ENCODE results near the gene GBA3.

The GBA3 gene

DNA sequence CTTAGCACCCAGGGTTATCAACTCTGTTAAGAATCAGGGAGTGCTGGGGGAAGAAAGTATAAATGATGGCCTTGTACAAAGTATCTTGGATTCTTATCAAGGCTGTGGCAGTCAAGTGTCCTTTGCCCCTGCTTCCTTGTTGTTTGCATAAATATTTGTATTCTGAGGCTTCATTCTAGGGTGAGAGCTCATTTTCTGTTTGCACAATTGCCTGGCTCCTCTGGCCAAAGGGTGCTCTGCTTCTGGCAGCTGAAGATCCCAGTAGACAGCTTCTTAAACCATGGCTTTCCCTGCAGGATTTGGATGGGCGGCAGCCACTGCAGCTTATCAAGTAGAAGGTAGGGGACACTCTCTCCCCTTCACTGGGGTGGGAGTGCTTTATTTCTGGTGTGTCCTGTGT, at the start of gene GBA3:
Gene GBA3, plus strand, starts transcription at position 202 of the 400 bp plus-strand sequence.
- TF ChIP-seq TOX (CRISPR knock-in tag; IDR thresholded peaks at IDR 0.05; ENCODE audit: borderline replicate concordance) (no peak), ESRRG (CRISPR knock-in tag; IDR thresholded peaks at IDR 0.05) (no peak), ZFP30 (CRISPR knock-in tag; IDR thresholded peaks at IDR 0.05) (no peak), SNAI2 (CRISPR knock-in tag; IDR thresholded peaks at IDR 0.05) (no peak), ZNF70 (CRISPR knock-in tag; IDR thresholded peaks at IDR 0.05) (no peak), CSDC2 (CRISPR knock-in tag; IDR thresholded peaks at IDR 0.05) (no peak), ISL1 (CRISPR knock-in tag; IDR thresholded peaks at IDR 0.05) (no peak), PPARA (CRISPR knock-in tag; IDR thresholded peaks at IDR 0.05; ENCODE audit: borderline replicate concordance) (no peak), ZC3H10 (CRISPR knock-in tag; IDR thresholded peaks at IDR 0.05) (no peak), BACH2 (CRISPR knock-in tag; IDR thresholded peaks at IDR 0.05; ENCODE audit: borderline replicate concordance) (no peak), RARB (CRISPR knock-in tag; IDR thresholded peaks at IDR 0.05) (no peak), ARNTL (CRISPR knock-in tag; IDR thresholded peaks at IDR 0.05; ENCODE audit: borderline replicate concordance, low read depth) (no peak), ZNF8 (CRISPR knock-in tag; IDR thresholded peaks at IDR 0.05) (no peak)
- TF ChIP-seq, protein P1, sequence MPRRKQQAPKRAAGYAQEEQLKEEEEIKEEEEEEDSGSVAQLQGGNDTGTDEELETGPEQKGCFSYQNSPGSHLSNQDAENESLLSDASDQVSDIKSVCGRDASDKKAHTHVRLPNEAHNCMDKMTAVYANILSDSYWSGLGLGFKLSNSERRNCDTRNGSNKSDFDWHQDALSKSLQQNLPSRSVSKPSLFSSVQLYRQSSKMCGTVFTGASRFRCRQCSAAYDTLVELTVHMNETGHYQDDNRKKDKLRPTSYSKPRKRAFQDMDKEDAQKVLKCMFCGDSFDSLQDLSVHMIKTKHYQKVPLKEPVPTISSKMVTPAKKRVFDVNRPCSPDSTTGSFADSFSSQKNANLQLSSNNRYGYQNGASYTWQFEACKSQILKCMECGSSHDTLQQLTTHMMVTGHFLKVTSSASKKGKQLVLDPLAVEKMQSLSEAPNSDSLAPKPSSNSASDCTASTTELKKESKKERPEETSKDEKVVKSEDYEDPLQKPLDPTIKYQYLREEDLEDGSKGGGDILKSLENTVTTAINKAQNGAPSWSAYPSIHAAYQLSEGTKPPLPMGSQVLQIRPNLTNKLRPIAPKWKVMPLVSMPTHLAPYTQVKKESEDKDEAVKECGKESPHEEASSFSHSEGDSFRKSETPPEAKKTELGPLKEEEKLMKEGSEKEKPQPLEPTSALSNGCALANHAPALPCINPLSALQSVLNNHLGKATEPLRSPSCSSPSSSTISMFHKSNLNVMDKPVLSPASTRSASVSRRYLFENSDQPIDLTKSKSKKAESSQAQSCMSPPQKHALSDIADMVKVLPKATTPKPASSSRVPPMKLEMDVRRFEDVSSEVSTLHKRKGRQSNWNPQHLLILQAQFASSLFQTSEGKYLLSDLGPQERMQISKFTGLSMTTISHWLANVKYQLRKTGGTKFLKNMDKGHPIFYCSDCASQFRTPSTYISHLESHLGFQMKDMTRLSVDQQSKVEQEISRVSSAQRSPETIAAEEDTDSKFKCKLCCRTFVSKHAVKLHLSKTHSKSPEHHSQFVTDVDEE (CRISPR knock-in tag; IDR thresholded peaks at IDR 0.05) = no peak
- TF ChIP-seq, protein P2, sequence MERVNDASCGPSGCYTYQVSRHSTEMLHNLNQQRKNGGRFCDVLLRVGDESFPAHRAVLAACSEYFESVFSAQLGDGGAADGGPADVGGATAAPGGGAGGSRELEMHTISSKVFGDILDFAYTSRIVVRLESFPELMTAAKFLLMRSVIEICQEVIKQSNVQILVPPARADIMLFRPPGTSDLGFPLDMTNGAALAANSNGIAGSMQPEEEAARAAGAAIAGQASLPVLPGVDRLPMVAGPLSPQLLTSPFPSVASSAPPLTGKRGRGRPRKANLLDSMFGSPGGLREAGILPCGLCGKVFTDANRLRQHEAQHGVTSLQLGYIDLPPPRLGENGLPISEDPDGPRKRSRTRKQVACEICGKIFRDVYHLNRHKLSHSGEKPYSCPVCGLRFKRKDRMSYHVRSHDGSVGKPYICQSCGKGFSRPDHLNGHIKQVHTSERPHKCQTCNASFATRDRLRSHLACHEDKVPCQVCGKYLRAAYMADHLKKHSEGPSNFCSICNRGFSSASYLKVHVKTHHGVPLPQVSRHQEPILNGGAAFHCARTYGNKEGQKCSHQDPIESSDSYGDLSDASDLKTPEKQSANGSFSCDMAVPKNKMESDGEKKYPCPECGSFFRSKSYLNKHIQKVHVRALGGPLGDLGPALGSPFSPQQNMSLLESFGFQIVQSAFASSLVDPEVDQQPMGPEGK (CRISPR knock-in tag; IDR thresholded peaks at IDR 0.05; ENCODE audit: borderline replicate concordance) = no peak
- TF ChIP-seq, protein P3, sequence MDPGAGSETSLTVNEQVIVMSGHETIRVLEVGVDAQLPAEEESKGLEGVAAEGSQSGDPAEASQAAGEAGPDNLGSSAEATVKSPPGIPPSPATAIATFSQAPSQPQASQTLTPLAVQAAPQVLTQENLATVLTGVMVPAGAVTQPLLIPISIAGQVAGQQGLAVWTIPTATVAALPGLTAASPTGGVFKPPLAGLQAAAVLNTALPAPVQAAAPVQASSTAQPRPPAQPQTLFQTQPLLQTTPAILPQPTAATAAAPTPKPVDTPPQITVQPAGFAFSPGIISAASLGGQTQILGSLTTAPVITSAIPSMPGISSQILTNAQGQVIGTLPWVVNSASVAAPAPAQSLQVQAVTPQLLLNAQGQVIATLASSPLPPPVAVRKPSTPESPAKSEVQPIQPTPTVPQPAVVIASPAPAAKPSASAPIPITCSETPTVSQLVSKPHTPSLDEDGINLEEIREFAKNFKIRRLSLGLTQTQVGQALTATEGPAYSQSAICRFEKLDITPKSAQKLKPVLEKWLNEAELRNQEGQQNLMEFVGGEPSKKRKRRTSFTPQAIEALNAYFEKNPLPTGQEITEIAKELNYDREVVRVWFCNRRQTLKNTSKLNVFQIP (CRISPR knock-in tag; IDR thresholded peaks at IDR 0.05; ENCODE audit: borderline replicate concordance, low read depth) = no peak
- ATAC-seq = no peak

DNA sequence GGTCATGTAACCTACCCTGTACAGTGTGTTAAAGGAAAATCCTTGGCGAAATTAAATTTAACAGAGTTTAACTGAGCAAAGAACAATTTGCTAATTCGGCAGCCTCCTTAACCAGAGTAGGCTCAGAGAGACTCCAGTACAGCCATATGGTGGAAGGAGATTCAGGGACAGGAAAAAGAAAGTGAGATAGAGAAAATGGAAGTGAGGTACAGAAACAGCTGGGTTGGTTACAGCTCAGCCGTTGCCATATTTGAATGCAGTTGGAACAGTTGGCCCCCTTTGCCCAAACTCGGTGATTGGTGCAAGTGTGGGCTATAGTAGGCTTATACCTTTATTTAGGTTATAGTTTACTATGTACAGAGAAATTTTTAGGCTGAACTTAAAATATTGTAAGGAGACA, 48.8 kb upstream of the GBA3 start:
- no peak for ATAC-seq
- TF ChIP-seq GLIS3 (CRISPR knock-in tag; IDR thresholded peaks at IDR 0.05) = no peak
- no peak for TF ChIP-seq PPARA (CRISPR knock-in tag; IDR thresholded peaks at IDR 0.05; ENCODE audit: borderline replicate concordance)
- no peak for TF ChIP-seq ESRRG (CRISPR knock-in tag; IDR thresholded peaks at IDR 0.05)
- TF ChIP-seq, protein P3 (CRISPR knock-in tag; IDR thresholded peaks at IDR 0.05; ENCODE audit: borderline replicate concordance, low read depth) = no peak
- TF ChIP-seq ZFP3 (CRISPR knock-in tag; IDR thresholded peaks at IDR 0.05) = no peak
- TF ChIP-seq TOX (CRISPR knock-in tag; IDR thresholded peaks at IDR 0.05; ENCODE audit: borderline replicate concordance) = no peak
- TF ChIP-seq SNAI2 (CRISPR knock-in tag; IDR thresholded peaks at IDR 0.05) = no peak
- TF ChIP-seq RARB (CRISPR knock-in tag; IDR thresholded peaks at IDR 0.05) = no peak
- no peak for TF ChIP-seq ZNF8 (CRISPR knock-in tag; IDR thresholded peaks at IDR 0.05)
- TF ChIP-seq ZNF565 (CRISPR knock-in tag; conservative IDR thresholded peaks at IDR 0.05; ENCODE audit: low read depth) = no peak
- TF ChIP-seq ZC3H10 (CRISPR knock-in tag; IDR thresholded peaks at IDR 0.05) = no peak
- no peak for TF ChIP-seq ZNF70 (CRISPR knock-in tag; IDR thresholded peaks at IDR 0.05)

DNA sequence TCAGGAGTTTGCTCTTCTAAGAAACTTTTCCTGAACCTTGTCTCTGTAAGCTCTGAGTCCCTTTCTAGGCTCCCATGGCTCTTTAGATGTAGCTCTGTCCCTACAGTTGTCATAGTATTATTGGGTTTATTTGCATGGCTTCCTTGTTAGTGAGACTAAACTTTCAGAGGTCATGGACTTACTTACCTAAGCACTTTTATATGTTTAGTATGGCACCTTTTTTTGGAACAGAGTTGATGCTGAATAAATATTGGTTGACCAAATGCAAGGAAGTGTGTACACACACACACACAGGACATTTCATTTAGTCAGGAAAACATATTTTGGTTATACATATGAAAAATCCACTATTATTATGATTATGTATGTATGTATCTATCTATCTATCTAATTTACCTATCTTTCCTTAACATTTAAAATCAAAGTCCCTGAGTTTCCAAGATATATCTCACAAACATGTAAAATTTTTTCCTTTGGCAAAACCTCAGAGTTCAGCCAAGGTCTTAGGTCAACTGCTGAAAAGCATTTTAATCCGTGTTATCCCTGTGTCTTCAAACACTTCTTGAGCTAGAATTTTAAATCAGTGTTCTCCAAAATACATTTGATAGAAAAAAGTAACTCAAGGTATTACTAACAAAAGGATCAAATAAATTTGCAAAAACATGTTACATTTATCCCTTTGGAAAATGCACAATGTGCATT, 47.1 kb upstream of the GBA3 start:
- TF ChIP-seq ZNF565 (CRISPR knock-in tag; conservative IDR thresholded peaks at IDR 0.05; ENCODE audit: low read depth) (no peak), ZNF70 (CRISPR knock-in tag; IDR thresholded peaks at IDR 0.05) (no peak), SNAI2 (CRISPR knock-in tag; IDR thresholded peaks at IDR 0.05) (no peak), ZC3H10 (CRISPR knock-in tag; IDR thresholded peaks at IDR 0.05) (no peak), ZFP30 (CRISPR knock-in tag; IDR thresholded peaks at IDR 0.05) (no peak)
- TF ChIP-seq, protein P1 (CRISPR knock-in tag; IDR thresholded peaks at IDR 0.05) = no peak
- ATAC-seq = no peak

Data from SK-N-SH treated with all-trans-retinoic acid at 6 μM for 48 hours (cell line).